Activated naive CD4-positive, alpha-beta T cell treated with anti-CD3 and anti-CD28 coated beads, Interleukin-2, amount 50 U/mL, for 16 hours (primary cell): ENCODE measurements around the gene DUSP6.
"Not testable (repeated sequence)": the region's sequence is repeated elsewhere in the genome, so short reads cannot be mapped to it uniquely, and the experiment has no call there.

ENCODE experiments used
- DNase-seq: peaks from one replicate; pipeline ENCODE4 v3.0.0-alpha.2; 2020

The DUSP6 gene

DNA sequence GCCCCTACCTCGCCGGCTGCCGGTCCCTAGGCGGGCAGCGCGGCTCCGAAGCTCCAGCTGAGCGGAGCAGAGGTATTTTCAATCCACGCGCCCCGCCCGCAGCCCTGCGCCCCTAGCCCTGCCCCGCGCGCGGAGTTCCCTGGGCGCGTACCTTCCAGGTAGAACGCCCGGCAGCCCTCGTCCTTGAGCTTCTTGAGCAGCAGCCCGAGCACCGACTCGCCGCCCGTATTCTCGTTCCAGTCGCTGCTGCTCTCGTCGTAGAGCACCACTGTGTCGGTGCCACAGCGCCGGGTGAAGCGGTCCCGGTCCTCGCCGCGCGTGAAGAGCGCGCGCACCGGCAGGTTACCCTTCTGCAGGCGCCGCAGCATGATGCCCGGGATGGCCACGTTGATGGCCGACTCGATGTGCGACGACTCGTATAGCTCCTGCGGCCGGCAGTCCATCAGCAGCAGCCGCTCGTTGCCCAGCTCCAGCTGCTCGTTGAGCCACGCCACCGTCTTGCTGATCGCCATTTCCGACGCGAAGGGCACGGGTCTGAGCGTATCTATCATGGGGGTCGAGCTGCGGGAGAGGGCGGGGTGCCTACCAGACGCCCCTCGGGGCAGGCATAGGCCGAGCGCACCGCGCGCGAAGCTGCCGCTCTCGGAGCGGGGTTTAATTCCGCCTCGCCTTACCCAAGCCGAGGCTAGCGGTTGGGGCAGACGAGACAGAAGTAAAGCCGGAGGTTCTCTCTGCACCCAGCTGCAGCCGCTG is 636 bp downstream of the DUSP6 start:
- peak; percentile 46 for DNase-seq

DNA sequence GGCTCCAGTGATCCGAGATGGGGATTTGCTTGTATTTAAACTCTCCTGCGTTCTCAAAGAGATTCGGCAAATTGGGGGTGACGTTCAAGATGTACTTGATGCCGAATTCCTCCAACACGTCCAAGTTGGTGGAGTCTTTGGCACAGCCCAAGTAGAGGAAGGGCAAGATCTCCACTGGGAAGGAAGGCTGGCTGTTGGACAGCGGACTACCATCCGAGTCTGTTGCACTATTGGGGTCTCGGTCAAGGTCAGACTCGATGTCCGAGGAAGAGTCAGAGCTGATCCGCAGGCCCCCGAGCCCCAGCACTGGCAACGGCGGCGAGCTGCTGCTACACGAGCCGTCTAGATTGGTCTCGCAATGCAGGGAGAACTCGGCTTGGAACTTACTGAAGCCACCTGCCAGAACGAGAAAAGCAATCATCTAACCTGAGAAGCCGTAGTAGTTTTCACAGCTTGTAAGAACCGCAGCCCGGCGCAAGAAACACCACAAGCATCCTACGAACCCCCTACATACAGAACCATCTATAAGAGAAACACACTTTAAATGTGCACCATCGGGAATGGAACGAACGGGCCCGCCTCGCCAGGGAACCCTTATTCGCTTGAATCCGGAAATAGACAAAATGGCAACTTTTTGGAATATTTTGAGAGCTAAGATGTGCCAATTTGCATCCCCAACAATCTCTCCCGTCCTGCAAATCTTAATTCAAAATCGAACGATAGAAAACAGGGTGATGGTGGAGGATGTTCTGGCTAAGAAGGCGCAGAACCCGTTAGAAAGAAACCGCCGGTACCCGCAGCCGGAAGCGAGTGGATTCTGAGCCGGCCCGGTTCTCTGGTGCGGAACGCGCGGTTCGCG is 1.4 kb downstream of the DUSP6 start:
- peak; percentile 21 for DNase-seq

- no peak for DNase-seq
These were observed 2.1 kb downstream of the DUSP6 start for GRCh38 chr12:89350260-89350629.

DNA sequence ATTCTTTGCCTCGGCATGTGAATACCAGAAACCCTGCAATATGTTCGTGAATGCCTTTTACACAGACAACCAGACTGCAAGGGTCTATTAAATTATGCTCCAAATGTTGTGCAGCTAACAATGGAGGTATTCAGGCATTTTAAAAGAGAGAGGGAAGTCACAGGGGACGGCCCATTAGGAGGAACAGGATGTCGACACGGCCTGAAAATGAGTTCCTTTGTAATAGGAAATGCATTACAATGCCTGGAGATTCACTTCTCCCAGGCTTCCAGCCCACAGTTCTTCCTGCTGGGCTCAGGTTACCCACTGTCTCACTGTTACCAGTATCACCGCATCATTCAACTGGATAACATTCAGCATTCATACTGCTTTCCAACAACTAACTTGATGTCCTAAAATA is 2.5 kb downstream of the DUSP6 start:
- DNase-seq: no peak

DNA sequence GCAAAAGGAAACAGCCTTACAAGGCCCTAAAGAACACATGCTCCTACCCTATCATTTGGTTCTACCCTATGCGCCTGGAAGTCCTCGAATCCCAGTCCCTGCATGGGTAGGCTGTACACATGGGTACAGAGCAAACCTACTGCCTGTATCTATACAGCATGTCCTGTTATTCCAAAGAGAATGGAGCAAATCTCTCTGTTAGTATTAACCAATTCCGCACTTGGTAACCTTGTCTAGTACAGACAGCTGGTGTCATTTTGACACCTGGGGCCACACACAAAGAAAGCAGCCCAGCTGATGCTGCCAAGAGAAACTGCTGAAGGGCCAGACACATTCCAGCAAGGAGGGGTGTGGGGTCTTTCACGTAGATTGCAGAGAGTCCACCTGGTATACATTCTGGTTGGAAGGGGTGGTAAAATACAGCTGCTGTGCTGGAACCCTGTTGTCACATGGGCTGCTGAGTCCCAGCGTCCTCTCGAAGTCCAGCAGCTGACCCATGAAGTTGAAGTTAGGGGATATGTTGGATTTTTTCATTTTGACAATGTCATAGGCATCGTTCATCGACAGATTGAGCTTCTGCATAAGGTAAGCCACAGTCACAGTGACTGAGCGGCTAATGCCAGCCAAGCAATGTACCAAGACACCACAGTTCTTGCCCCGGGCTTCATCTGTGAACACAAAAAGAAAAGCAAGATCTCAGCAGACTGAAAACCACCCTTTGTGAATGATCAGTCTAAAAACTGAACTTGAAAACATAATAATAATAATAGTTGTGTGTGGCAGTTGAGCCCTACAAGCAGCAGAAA is 3.2 kb downstream of the DUSP6 start:
- DNase-seq: no peak

DNA sequence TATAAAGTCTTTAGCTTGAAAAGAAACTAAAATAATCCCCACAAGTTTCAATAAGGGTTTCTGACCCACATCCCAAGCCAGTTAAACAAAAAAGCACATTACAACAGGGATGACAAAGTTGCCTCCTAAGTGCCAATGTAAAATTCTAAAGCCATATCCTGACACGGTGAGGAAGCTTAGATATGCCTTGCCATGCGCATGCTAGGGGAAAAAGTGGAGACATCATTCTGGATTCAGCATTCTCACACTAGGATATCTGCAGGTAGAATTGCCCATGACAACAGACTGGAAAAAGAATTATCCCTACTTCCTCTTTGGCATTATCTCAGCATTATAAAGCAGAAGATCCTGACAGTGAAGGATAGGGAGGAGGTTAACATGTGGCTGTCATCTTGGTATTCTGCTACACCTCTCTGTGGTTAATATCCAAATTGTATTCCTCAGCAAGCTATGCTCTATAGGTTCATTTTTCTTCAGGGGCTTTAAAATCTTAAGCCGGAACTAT is 4.9 kb downstream of the DUSP6 start:
- DNase-seq: no peak

GRCh38 chr12:89346741-89347324 is 5.5 kb downstream of the DUSP6 start:
- no peak for DNase-seq

DNA sequence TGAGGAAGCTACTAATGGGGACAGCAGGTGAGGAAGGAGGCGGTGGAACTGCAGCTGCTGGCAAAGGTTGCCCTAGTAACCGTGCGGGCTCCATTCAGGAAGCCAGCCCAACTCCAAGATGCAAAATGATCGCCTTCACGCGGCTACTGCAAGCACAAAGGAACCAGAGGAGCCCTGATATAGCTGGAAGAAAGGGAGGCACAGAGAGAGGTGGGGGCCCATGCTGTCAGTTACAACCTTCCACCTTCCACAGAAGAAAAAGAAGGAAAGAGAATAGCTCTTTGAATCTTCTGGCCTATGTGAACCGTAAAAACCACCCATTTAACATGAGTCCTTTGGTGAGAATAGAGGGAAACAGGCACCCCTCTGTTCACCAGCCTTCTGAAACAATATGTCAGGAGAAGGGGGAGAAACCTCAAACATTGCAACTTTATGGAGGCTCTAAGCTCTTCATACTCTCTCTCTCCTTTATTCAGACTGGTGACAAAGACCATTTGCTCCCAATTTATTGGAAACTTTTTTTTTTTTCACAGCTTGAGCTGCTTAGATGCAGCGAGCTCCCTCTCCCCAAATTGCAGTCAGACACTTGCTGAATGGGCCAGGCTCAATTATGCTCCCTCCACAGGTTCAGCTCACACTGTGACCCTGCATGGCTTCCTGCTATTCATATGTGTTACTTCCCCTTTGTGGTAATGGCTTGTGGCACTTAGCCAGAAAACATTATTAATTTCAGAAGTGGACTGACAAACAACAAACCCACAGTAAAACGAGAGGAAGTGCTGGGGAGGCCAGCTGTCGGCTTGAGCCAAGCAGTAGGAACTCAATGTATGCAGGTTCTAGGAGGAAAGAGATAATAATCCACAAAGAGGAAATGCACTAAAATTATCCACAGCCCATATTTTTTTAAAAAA is 6.2 kb downstream of the DUSP6 start:
- DNase-seq: no peak

GRCh38 chr12:89345376-89345775 is 6.9 kb downstream of the DUSP6 start:
- DNase-seq: no peak

DNA sequence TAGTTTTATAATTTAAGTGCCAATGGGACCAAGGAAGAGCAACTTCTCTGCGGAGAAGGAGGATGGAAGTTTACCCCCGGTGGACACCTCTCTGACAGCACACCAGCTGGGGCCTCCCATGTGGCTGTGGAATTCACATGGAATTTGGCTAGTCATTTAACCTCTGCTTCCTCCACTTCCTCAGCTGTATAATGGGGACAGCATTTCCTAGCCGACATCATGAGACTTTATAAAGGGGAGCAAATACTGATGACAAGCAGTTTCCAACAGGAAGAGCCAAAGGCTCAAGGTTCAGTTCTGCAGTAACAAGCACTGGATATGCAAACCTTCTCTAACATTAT is 7.5 kb downstream of the DUSP6 start:
- DNase-seq: no peak

DNA sequence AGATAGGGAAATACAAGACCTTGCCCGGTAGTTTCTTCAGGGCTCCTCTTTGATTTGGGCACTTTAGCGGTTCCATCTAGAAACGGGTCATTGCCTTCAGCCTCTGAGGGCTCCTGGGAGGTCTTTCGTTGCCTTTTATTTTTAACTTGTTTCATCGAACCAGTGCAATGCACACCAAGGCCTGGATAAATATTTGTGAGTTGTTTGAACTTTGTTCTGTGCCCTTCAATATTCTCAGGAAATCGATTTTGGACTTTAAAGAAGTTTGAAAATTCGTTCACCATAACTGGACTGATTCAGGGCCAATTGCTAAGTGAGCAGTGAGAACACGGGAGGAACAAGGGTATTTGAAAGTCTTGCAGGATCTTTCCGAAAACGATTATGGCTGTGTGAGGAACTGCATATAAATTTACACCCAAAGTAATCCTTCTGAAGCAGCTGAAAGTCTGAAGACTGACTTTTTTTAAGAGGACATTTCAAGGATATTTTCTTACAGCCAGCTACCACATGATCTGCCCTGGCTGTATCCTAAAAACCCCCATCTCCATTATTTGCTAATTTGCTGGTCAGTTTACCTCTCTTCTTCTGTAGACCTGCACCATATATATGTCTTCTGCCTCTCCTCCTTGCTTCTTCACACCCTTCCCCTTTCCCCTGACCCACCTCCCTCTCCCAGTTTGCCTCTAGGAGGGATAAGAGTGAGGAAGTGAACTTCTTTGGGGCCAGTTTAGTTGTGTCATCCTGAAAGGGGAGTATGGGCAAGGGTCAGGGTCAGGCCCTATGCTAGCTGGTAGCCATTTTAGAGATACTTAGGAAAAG is 8.0 kb downstream of the DUSP6 start:
- DNase-seq: no peak

- DNase-seq: no peak
These were observed 9.2 kb downstream of the DUSP6 start for GRCh38 chr12:89343127-89343526.

DNA sequence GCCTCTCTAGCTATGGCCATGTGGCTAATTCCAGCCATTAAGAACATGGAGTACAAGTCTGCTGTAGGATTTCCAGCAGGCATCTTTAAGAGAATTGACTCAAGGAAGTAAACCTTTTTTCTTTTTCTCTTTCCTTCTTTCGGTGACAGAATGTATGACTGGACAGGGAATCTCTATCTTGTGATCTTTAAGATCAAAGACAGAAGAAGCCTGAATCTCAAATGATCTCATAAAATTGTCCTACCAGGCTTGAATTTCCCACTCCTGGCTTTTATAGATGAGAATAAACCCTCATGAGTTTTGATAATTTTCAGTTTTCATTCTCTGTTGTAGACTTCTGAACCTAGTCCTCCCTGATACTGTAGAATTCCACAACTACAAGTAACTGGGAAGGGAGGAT is 11.4 kb downstream of the DUSP6 start:
- no peak for DNase-seq

- no peak for DNase-seq
These were observed 12.8 kb downstream of the DUSP6 start for GRCh38 chr12:89339526-89339925.

DNA sequence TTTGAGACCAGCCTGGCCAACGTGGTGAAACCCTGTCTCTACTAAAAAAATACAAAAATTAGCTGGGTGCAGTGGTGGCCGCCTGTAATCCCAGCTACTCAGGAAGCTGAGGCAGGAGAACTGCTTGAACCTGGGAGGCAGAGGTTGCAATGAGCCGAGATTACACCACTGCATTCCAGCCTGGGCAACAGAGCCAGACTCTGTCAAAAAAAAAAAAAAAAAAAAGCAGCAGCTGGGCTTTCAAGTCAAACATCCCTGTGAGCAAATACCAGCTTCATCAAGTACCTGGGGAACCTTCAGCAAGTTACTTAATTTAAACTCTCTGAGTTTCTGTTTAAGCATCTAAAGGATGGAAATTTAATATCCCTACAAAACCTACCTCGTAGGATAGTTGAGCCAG is 15.2 kb downstream of the DUSP6 start:
- DNase-seq: not testable (repeated sequence)

DNA sequence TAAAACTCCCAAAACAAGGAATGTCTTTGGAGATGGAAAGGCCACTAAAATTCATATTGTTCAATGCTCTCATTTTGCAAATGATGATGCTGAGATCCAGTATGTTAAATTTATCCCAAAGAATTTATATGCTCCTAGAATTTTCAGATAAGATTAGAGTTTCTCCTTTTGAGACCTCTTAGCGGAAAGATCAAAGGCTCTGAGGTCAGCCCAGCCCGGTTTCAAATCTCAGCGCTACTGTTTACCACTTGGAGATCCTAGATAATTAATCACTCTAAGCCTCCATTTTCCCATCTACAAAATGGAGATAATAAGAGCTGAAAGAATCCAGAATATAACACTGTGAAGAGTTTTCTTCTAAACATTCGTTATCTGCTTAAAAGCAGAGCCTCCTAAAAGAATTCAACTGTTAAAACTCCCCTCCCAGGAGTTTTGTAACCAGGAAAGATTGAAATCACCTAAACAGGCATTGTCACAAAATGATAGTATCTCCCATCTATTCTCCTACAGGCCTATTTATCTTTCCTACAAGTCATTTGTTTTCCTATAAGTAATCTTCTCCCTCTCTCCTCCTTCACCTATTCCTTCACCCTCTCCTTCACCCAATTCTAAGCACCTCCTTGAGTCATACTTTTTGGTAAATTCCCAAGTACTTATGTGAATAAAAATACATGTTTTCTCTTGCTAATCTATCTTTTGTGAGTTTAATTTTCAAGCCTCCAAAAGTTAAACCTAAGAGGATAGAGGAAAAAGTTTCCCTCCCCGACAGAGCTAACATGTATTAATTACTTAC is 16.7 kb downstream of the DUSP6 start:
- no peak for DNase-seq

DNA sequence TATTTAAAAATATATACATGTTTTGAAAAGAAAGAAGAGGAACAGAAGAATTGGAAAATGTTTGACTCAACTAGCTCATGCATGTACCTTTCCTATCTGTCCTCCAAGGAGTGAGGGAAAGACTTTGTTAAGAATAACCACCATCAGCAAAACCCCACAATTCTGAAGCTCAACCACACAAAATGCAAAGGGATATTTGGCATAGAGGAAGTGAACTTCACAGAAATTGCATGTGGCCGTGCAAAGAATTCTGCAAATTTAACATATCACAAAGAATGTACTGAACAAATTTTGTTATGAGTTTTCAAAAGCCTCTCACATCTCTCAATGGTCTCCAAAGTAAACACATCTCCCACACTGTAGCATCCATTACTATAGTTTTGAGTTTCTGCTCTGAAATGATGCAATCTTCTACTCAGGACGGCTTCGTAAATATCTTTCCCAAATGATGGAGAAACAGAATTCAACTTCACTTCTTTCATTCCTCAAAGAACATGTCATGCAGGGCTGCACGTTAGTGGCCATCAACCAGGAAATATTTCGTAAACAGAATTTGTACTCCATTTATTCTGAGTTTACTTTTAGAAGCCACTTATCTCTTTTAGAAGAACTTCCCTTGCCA is 17.6 kb downstream of the DUSP6 start:
- DNase-seq: no peak

- peak; percentile 17 for DNase-seq
These were observed 18.6 kb downstream of the DUSP6 start for GRCh38 chr12:89333564-89334252.
